Measurements from ENCODE around the gene ERBB4.

DNA sequence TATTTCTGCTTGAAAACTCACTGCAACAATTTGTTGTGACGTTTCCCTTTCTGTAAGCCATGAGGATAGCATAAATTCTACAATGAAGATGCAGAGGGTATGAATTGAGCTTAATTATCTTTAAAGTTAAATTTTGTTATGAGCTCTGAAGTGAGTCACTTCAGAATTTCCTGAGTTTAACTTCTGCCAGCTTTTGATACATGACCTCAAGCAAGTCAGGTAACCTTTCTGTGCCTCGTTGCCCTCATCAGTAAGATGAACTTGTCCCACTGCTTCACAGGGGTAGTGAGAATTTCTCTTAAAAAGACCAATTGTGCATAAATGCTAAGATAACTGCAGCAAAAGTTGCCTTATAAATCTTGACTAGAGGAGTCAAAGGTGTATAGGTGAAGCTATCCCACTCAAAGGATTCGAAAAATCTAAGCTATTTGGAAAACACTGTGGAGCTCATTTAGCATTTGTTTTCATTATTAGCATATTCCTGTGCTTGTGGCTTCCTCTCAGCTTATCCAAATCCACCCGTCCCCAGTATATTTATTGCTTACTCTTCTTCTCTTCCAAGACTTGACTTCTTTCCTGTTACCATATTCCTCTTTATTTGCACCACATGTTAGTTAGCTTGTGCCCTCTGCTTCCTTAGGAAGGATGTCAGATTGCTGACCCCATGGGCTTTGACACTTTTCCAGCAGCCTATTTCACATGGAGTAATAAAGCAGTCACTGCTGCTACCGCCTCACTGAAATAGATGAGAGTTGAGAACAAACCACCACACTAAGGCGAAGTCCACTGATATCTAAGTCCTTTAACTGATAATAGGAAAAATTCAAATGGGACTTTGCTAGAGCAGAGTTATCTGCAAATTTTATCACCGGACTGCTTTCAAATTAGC, 428.6 kb downstream of the ERBB4 start:
- no peak for TF ChIP-seq GATA2 (IDR thresholded peaks at IDR 0.05; ENCODE audit: low read depth, low read length)
- no peak for TF ChIP-seq GATA3 (IDR thresholded peaks at IDR 0.05; ENCODE audit: low read depth, low read length)

Measured in SH-SY5Y (cell line).